Esophagus muscularis mucosa (tissue), 3 donors: ENCODE results near the gene AKR1C2.
"Not testable (repeated sequence)": the region's sequence is repeated elsewhere in the genome, so short reads cannot be mapped to it uniquely, and the experiment has no call there.

Source experiments
- POLR2A ChIP-seq: fragments of 450-650 bp; IDR thresholded peaks from one replicate; pipeline ENCODE4 v1.6.1; 2017; ENCODE audit warnings: antibody characterized with exemption, moderate library complexity, mild to moderate bottlenecking, low read depth
- TF ChIP-seq, protein P1 (sequence below), 3 experiments: fragments of 200-600 bp in 2 of 3; fragments of 450-650 bp in 1 of 3; sonication (generic) in 2 of 3; IDR thresholded peaks; one replicate each; pipeline ENCODE4 v1.5.1; 2017 to 2019; ENCODE audit warnings: antibody characterized with exemption in 3 of 3, mild to moderate bottlenecking in 2 of 3, moderate library complexity in 1 of 3

DNA sequence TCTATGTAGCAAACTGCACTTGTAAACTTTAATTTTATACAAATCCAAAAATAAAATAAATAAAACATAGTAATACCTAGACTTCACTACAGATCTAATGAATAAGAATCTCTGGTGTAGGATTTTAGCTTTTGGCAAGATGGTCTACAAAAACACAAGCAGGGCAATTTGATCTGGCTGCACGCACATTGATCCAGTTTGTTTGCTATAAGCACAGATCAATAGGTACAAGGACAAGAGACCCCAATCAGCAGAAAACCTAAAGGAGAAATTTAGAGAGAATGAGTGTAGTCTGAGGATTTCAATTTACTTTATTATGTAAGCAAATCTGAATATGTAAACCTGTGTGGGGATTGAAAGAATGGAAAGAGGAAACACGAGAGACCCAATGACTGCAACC lies 7.7 kb upstream of the AKR1C2 start:
- TF ChIP-seq, protein P1, sequence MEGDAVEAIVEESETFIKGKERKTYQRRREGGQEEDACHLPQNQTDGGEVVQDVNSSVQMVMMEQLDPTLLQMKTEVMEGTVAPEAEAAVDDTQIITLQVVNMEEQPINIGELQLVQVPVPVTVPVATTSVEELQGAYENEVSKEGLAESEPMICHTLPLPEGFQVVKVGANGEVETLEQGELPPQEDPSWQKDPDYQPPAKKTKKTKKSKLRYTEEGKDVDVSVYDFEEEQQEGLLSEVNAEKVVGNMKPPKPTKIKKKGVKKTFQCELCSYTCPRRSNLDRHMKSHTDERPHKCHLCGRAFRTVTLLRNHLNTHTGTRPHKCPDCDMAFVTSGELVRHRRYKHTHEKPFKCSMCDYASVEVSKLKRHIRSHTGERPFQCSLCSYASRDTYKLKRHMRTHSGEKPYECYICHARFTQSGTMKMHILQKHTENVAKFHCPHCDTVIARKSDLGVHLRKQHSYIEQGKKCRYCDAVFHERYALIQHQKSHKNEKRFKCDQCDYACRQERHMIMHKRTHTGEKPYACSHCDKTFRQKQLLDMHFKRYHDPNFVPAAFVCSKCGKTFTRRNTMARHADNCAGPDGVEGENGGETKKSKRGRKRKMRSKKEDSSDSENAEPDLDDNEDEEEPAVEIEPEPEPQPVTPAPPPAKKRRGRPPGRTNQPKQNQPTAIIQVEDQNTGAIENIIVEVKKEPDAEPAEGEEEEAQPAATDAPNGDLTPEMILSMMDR (IDR thresholded peaks at IDR 0.05): not testable (repeated sequence)
- not testable (repeated sequence) for TF ChIP-seq POLR2A
